Sigmoid colon (tissue), 7 donors: ENCODE results near the gene ADAMTSL2. TPM values are rescaled to one million over a fixed set of nuclear protein-coding genes. Genes with fewer than 3 reads are reported as not detected.

ENCODE experiments used
- DNase-seq: peaks from one replicate; pipeline ENCODE4 v3.0.0-alpha.2; 2019
- H3K27ac ChIP-seq, 4 donors: fragments of 200-600 bp; sonication (generic); one replicate each; pipeline ENCODE4 v1.5.1; 2016 to 2019; ENCODE audit warnings: mild to moderate bottlenecking in 1 of 4
- H3K27me3 ChIP-seq, 3 donors: fragments of 200-600 bp; sonication (generic); one replicate each; pipeline ENCODE4 v1.5.1; 2019; ENCODE audit warnings: mild to moderate bottlenecking in 1 of 3
- H3K36me3 ChIP-seq, 4 donors: fragments of 200-600 bp; sonication (generic); one replicate each; pipeline ENCODE4 v1.5.1; 2016 to 2019
- H3K4me1 ChIP-seq, 4 donors: fragments of 200-600 bp; sonication (generic); one replicate each; pipeline ENCODE4 v1.5.1; 2017 to 2019
- H3K4me3 ChIP-seq, 4 donors: fragments of 200-600 bp; sonication (generic); one replicate each; pipeline ENCODE4 v1.5.1; 2017 to 2019; ENCODE audit warnings: mild to moderate bottlenecking in 2 of 4, moderate library complexity in 1 of 4
- H3K9me3 ChIP-seq, 4 donors: fragments of 200-600 bp in 3 of 4; sonication (generic) in 3 of 4; one replicate each; pipeline versions ENCODE4 v1.5.1 to v1.6.1; 2013 to 2019
- EP300 ChIP-seq, 4 donors: sonication (generic); formaldehyde crosslinking; IDR thresholded peaks; one replicate each; pipeline ENCODE4 v1.6.1; 2017; ENCODE audit warnings: antibody characterized with exemption in 4 of 4
- POLR2A ChIP-seq, 2 donors: fragments of 450-650 bp; IDR thresholded peaks; one replicate each; pipeline ENCODE4 v1.6.1; 2016; ENCODE audit warnings: antibody characterized with exemption in 2 of 2, mild to moderate bottlenecking in 2 of 2, moderate library complexity in 2 of 2
- POLR2AphosphoS5 ChIP-seq, 4 donors: sonication (generic); formaldehyde crosslinking; IDR thresholded peaks; one replicate each; pipeline ENCODE4 v1.6.1; 2017; ENCODE audit warnings: antibody characterized with exemption in 4 of 4
- WGBS, 2 donors: extraction: QIAGEN DNeasy Blood & Tissue Kit; methylation state at CpG; one replicate each; pipeline ENCODE4 v1.1.7; 2013; 5-methylcytosine and 5-hydroxymethylcytosine counted together
- intact Hi-C: fragments of 100-400 bp; cut with DNase I; formaldehyde crosslinking; loops from one replicate; pipeline ENCODE4 v1.15.1; 2023
- polyA plus RNA-seq, 3 donors: library from polyadenylated mRNA; stranded (reverse); fragments of 200-250 nt; gene quantifications; one replicate each; pipeline ENCODE4 v1.2.3, GENCODE V29; 2013
- total RNA-seq, 4 donors: library from RNA; depleted of rRNA; stranded (reverse); fragments of >200 nt; gene quantifications; one replicate each; pipeline ENCODE4 v1.1.0, GENCODE V29; 2016
- TF ChIP-seq, protein P1 (sequence below), 4 experiments: fragments of 450-650 bp in 3 of 4; fragments of 200-600 bp in 1 of 4; IDR thresholded peaks; one replicate each; pipeline ENCODE4 v1.5.1; 2016 to 2019; ENCODE audit warnings: antibody characterized with exemption in 4 of 4, mild to moderate bottlenecking in 3 of 4, moderate library complexity in 2 of 4
- donor health status: healthy with polysubstance abuse.
- donor health status: Bipolar disorder and iron deficiency.
- donor health status: healthy.

Gene ADAMTSL2
- total and polyA plus RNA-seq, 7 donors, result 0.33 to 4.2 (median 0.81) TPM

DNA sequence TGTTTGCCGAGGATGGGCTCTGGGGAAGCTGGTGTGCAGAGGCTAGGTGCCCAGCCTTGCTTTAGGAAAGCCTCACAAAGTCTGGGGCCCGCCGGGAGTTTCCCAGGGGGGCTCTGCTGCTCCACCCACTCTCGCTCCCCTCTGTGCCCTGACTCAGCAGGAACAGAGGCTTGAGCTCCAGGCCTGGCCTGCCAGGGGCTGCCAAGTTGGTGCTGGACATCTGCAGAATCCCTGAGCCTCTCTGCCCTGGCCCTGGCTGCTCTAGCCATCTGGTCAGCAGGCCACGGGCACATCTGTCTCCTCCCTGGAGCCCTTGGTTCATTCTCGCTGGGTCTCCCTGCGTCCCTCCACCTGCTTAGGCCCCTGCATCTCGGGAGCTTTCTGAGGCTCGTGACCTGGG is 647 bp upstream of the ADAMTSL2 start:
- no peaks in the 10 kb centered on the region for H3K36me3 ChIP-seq
- no peak for DNase-seq
- H3K27ac ChIP-seq, result peak overlapping the region; percentile 61 to 70 (median 66)
- H3K4me1 ChIP-seq, result peaks cover 0 to 43% (median 30%) of the 10 kb centered on the region in 4 donors
- TF ChIP-seq POLR2A (IDR thresholded peaks at IDR 0.05), result no peak
- TF ChIP-seq, protein P1, sequence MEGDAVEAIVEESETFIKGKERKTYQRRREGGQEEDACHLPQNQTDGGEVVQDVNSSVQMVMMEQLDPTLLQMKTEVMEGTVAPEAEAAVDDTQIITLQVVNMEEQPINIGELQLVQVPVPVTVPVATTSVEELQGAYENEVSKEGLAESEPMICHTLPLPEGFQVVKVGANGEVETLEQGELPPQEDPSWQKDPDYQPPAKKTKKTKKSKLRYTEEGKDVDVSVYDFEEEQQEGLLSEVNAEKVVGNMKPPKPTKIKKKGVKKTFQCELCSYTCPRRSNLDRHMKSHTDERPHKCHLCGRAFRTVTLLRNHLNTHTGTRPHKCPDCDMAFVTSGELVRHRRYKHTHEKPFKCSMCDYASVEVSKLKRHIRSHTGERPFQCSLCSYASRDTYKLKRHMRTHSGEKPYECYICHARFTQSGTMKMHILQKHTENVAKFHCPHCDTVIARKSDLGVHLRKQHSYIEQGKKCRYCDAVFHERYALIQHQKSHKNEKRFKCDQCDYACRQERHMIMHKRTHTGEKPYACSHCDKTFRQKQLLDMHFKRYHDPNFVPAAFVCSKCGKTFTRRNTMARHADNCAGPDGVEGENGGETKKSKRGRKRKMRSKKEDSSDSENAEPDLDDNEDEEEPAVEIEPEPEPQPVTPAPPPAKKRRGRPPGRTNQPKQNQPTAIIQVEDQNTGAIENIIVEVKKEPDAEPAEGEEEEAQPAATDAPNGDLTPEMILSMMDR (IDR thresholded peaks at IDR 0.05), result no peak
- no peak for TF ChIP-seq POLR2AphosphoS5 (IDR thresholded peaks at IDR 0.05)
- TF ChIP-seq EP300 (IDR thresholded peaks at IDR 0.05), result no peak
- WGBS, 2 donors, result 42 to 50% methylated on average over 9 of the region's 9 CpGs
- no peaks in the 10 kb centered on the region for H3K9me3 ChIP-seq
- peak overlapping the region in 3 of 4 donors; percentile 44 to 57 (median 53) for H3K4me3 ChIP-seq
- intact Hi-C loops, result loop anchor here (1.0 to 2.0 kb wide), 2 partner anchors 192 to 461 kb away; no protein-coding TSS in a partner anchor
- H3K27me3 ChIP-seq, result no peaks in the 10 kb centered on the region

DNA sequence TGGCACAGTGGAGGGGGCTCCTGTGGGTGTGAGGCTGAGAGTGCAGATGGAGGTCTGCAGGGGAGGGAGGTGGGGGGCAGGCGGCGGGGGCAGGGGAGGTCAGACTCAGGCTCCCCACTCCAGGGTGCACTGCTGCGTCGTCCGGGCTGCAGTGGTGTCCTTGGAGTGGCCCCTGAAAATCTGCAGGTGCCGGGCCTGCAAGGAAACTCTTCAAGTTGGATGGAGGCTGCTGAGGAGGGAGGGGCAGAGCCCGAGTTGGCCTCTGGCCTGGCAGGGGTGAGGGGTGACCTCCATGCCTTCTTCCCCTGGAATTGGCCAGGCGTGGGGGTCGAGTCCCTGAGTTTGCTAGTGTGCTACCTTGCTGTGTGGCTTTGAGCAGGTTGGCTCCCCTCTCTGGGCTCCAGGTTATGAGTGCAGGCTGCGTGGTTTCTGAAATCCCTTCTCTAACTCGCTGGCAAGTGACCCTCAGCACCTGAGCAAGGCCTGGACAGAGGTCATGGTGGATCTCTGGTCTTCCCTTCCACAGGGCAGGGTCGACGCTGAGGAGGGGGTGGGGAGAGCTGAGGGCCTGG is 888 bp downstream of the ADAMTSL2 start:
- intact Hi-C loops, result loop anchor here (2.0 to 5.0 kb wide), 2 partner anchors 52 to 459 kb away; no protein-coding TSS in a partner anchor
- H3K27ac ChIP-seq, result peak overlapping the region; percentile 61 to 70 (median 66)
- no peaks in the 10 kb centered on the region for H3K27me3 ChIP-seq

DNA sequence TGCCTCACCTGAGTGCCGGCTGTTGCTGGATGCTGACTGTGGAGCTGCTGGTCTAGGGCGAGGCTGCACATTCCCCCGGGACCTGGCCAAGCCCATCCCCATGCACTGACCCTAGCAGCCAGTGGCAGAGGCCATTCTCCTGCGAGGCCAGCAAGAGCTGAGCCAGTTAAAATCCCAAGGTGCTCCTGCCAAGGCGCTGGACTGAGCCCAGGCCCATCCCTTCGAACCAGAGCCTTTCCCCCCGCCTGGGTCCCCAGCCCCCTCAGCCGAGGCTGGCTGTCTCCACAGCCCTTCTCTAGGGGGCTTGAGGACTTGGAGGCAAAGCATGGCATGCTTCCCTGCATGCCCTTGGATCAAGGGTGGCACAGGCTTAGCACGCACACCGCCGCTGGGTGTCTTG is 1.6 kb downstream of the ADAMTSL2 start:
- DNase-seq, result no peak
- Histone ChIP-seq H3K27me3 (no peaks in the 10 kb centered on the region), H3K36me3 (peaks cover 0 to 6% (median 0%) of the 10 kb centered on the region in 4 donors), H3K4me1 (peaks cover 0 to 53% (median 31%) of the 10 kb centered on the region in 4 donors), H3K27ac (no peak overlapping the region), H3K4me3 (no peak overlapping the region), H3K9me3 (no peaks in the 10 kb centered on the region)
- TF ChIP-seq POLR2A (IDR thresholded peaks at IDR 0.05) (no peak), POLR2AphosphoS5 (IDR thresholded peaks at IDR 0.05) (no peak), EP300 (IDR thresholded peaks at IDR 0.05) (no peak)
- TF ChIP-seq, protein P1 (IDR thresholded peaks at IDR 0.05), result no peak
- intact Hi-C loops, result loop anchor here (5.0 kb wide), 1 partner anchor 51 kb away; no protein-coding TSS in a partner anchor
- 67 to 87% methylated on average over 11 of the region's 11 CpGs for WGBS, 2 donors

More for the DNA sequence above, 888 bp downstream of the ADAMTSL2 start:
- Histone ChIP-seq H3K4me1 (peaks cover 0 to 53% (median 31%) of the 10 kb centered on the region in 4 donors), H3K36me3 (peaks cover 0 to under 1% (median 0%) of the 10 kb centered on the region in 4 donors), H3K4me3 (peak overlapping the region; percentile 31 to 57 (median 48)), H3K9me3 (no peaks in the 10 kb centered on the region)
- DNase-seq, result no peak
- no peak for TF ChIP-seq POLR2A (IDR thresholded peaks at IDR 0.05)
- TF ChIP-seq POLR2AphosphoS5 (IDR thresholded peaks at IDR 0.05), result no peak
- no peak for TF ChIP-seq EP300 (IDR thresholded peaks at IDR 0.05)
- 42 to 68% methylated on average over 13 of the region's 13 CpGs for WGBS, 2 donors

DNA sequence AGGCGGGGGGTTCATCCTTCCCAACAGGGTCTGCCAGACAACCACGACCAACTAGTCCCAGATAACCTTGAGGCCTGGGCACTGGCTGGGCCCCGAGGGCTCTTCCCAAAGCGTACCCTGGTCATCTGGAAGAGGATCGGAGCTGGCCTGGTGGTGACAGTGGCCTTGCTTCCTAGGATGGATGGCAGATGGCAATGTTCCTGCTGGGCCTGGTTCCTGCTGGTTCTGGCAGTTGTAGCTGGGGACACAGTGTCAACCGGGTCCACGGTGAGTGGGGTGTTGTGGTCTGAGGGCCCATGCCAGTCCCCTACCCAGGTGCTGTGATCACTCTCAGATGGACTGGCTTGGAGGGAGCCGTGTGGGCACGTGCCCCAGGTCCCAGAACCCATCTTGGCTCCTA is 2.0 kb downstream of the ADAMTSL2 start:
- intact Hi-C loops, result loop anchor here (5.0 kb wide), 1 partner anchor 51 kb away; no protein-coding TSS in a partner anchor
- no peak for TF ChIP-seq POLR2A (IDR thresholded peaks at IDR 0.05)
- TF ChIP-seq EP300 (IDR thresholded peaks at IDR 0.05), result no peak
- TF ChIP-seq POLR2AphosphoS5 (IDR thresholded peaks at IDR 0.05), result no peak
- TF ChIP-seq, protein P1 (IDR thresholded peaks at IDR 0.05), result no peak
- no peak overlapping the region for H3K4me3 ChIP-seq

DNA sequence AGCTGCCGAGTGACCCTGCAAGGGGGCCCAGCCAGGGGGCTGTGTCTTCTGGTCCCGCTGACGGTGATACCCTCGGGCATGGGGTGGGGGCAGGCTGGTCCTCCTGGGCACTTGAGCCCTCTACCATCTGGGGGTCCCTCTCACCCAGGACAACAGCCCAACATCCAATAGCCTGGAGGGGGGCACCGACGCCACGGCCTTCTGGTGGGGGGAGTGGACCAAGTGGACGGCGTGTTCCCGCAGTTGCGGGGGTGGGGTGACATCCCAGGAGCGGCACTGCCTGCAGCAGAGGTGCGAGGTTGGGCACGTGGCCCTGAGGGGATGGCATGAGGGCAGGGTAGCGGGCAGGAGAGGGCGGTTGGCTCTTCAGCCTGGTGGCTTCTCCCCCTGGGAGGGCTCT is 2.8 kb downstream of the ADAMTSL2 start:
- H3K27me3 ChIP-seq, result no peaks in the 10 kb centered on the region
- intact Hi-C loops, result loop anchor here (5.0 kb wide), 1 partner anchor 50 kb away; no protein-coding TSS in a partner anchor
- 91 to 94% methylated on average over 16 of the region's 16 CpGs for WGBS, 2 donors

More for the DNA sequence above, 2.0 kb downstream of the ADAMTSL2 start:
- H3K9me3 ChIP-seq, result no peaks in the 10 kb centered on the region
- H3K36me3 ChIP-seq, result peaks cover 0 to 6% (median 0%) of the 10 kb centered on the region in 4 donors
- H3K27ac ChIP-seq, result no peak overlapping the region
- H3K4me1 ChIP-seq, result peaks cover 0 to 53% (median 31%) of the 10 kb centered on the region in 4 donors
- H3K27me3 ChIP-seq, result no peaks in the 10 kb centered on the region
- WGBS, 2 donors, result 92 to 94% methylated on average over 9 of the region's 9 CpGs
- DNase-seq, result no peak

More for the DNA sequence above, 2.8 kb downstream of the ADAMTSL2 start:
- H3K4me1 ChIP-seq, result peaks cover 0 to 53% (median 31%) of the 10 kb centered on the region in 4 donors
- TF ChIP-seq POLR2AphosphoS5 (IDR thresholded peaks at IDR 0.05), result no peak
- TF ChIP-seq POLR2A (IDR thresholded peaks at IDR 0.05), result no peak
- TF ChIP-seq EP300 (IDR thresholded peaks at IDR 0.05), result no peak
- TF ChIP-seq, protein P1 (IDR thresholded peaks at IDR 0.05), result no peak
- H3K9me3 ChIP-seq, result no peaks in the 10 kb centered on the region
- H3K4me3 ChIP-seq, result no peak overlapping the region
- H3K27ac ChIP-seq, result no peak overlapping the region
- no peak for DNase-seq
- H3K36me3 ChIP-seq, result peaks cover 0 to 6% (median 0%) of the 10 kb centered on the region in 4 donors
